Measurements from ENCODE around the gene SNRPD1. TPM values are rescaled to one million over a fixed set of nuclear protein-coding genes. Genes with fewer than 3 reads are reported as not detected.

The SNRPD1 gene
- total and polyA plus RNA-seq, 2 experiments from 2014 or later: 35.7 to 700 TPM

- TF ChIP-seq, protein P1, sequence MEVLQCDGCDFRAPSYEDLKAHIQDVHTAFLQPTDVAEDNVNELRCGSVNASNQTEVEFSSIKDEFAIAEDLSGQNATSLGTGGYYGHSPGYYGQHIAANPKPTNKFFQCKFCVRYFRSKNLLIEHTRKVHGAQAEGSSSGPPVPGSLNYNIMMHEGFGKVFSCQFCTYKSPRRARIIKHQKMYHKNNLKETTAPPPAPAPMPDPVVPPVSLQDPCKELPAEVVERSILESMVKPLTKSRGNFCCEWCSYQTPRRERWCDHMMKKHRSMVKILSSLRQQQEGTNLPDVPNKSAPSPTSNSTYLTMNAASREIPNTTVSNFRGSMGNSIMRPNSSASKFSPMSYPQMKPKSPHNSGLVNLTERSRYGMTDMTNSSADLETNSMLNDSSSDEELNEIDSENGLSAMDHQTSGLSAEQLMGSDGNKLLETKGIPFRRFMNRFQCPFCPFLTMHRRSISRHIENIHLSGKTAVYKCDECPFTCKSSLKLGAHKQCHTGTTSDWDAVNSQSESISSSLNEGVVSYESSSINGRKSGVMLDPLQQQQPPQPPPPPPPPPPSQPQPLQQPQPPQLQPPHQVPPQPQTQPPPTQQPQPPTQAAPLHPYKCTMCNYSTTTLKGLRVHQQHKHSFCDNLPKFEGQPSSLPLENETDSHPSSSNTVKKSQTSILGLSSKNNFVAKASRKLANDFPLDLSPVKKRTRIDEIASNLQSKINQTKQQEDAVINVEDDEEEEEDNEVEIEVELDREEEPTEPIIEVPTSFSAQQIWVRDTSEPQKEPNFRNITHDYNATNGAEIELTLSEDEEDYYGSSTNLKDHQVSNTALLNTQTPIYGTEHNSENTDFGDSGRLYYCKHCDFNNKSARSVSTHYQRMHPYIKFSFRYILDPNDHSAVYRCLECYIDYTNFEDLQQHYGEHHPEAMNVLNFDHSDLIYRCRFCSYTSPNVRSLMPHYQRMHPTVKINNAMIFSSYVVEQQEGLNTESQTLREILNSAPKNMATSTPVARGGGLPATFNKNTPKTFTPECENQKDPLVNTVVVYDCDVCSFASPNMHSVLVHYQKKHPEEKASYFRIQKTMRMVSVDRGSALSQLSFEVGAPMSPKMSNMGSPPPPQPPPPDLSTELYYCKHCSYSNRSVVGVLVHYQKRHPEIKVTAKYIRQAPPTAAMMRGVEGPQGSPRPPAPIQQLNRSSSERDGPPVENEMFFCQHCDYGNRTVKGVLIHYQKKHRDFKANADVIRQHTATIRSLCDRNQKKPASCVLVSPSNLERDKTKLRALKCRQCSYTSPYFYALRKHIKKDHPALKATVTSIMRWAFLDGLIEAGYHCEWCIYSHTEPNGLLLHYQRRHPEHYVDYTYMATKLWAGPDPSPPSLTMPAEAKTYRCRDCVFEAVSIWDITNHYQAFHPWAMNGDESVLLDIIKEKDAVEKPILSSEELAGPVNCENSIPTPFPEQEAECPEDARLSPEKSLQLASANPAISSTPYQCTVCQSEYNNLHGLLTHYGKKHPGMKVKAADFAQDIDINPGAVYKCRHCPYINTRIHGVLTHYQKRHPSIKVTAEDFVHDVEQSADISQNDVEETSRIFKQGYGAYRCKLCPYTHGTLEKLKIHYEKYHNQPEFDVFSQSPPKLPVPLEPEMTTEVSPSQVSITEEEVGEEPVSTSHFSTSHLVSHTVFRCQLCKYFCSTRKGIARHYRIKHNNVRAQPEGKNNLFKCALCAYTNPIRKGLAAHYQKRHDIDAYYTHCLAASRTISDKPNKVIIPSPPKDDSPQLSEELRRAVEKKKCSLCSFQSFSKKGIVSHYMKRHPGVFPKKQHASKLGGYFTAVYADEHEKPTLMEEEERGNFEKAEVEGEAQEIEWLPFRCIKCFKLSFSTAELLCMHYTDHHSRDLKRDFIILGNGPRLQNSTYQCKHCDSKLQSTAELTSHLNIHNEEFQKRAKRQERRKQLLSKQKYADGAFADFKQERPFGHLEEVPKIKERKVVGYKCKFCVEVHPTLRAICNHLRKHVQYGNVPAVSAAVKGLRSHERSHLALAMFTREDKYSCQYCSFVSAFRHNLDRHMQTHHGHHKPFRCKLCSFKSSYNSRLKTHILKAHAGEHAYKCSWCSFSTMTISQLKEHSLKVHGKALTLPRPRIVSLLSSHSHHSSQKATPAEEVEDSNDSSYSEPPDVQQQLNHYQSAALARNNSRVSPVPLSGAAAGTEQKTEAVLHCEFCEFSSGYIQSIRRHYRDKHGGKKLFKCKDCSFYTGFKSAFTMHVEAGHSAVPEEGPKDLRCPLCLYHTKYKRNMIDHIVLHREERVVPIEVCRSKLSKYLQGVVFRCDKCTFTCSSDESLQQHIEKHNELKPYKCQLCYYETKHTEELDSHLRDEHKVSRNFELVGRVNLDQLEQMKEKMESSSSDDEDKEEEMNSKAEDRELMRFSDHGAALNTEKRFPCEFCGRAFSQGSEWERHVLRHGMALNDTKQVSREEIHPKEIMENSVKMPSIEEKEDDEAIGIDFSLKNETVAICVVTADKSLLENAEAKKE (CRISPR knock-in tag; IDR thresholded peaks at IDR 0.05): no peak
- TF ChIP-seq, protein P2, sequence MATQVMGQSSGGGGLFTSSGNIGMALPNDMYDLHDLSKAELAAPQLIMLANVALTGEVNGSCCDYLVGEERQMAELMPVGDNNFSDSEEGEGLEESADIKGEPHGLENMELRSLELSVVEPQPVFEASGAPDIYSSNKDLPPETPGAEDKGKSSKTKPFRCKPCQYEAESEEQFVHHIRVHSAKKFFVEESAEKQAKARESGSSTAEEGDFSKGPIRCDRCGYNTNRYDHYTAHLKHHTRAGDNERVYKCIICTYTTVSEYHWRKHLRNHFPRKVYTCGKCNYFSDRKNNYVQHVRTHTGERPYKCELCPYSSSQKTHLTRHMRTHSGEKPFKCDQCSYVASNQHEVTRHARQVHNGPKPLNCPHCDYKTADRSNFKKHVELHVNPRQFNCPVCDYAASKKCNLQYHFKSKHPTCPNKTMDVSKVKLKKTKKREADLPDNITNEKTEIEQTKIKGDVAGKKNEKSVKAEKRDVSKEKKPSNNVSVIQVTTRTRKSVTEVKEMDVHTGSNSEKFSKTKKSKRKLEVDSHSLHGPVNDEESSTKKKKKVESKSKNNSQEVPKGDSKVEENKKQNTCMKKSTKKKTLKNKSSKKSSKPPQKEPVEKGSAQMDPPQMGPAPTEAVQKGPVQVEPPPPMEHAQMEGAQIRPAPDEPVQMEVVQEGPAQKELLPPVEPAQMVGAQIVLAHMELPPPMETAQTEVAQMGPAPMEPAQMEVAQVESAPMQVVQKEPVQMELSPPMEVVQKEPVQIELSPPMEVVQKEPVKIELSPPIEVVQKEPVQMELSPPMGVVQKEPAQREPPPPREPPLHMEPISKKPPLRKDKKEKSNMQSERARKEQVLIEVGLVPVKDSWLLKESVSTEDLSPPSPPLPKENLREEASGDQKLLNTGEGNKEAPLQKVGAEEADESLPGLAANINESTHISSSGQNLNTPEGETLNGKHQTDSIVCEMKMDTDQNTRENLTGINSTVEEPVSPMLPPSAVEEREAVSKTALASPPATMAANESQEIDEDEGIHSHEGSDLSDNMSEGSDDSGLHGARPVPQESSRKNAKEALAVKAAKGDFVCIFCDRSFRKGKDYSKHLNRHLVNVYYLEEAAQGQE (IDR thresholded peaks at IDR 0.05; ENCODE audit: unreplicated experiment): no peak
- TF ChIP-seq STAT1 (IDR thresholded peaks at IDR 0.05; ENCODE audit: unreplicated experiment): no peak
- no peak for TF ChIP-seq NANOG (IDR thresholded peaks at IDR 0.05; ENCODE audit: borderline replicate concordance)
- TF ChIP-seq JUNB (IDR thresholded peaks at IDR 0.05; ENCODE audit: unreplicated experiment): no peak
- TF ChIP-seq CREB1 (CRISPR knock-in tag; IDR thresholded peaks at IDR 0.05; ENCODE audit: low read depth): no peak
- TF ChIP-seq POLR2AphosphoS5 (IDR thresholded peaks at IDR 0.05; ENCODE audit: low read depth): no peak
- TF ChIP-seq EZH2 (IDR thresholded peaks at IDR 0.05; ENCODE audit: low read depth, unreplicated experiment): no peak
- TF ChIP-seq EZH2phosphoT487 (IDR thresholded peaks at IDR 0.05; ENCODE audit: unreplicated experiment): no peak
- no peak for TF ChIP-seq ZNF114 (CRISPR knock-in tag; IDR thresholded peaks at IDR 0.05)
- TF ChIP-seq ZNF331 (CRISPR knock-in tag; IDR thresholded peaks at IDR 0.05; ENCODE audit: low read depth): no peak
- TF ChIP-seq CTCF (conservative IDR thresholded peaks at IDR 0.05; ENCODE audit: low read depth in 2 of 2): no peak
- TF ChIP-seq, protein P3, sequence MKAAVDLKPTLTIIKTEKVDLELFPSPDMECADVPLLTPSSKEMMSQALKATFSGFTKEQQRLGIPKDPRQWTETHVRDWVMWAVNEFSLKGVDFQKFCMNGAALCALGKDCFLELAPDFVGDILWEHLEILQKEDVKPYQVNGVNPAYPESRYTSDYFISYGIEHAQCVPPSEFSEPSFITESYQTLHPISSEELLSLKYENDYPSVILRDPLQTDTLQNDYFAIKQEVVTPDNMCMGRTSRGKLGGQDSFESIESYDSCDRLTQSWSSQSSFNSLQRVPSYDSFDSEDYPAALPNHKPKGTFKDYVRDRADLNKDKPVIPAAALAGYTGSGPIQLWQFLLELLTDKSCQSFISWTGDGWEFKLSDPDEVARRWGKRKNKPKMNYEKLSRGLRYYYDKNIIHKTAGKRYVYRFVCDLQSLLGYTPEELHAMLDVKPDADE (IDR thresholded peaks at IDR 0.05): no peak
- Histone ChIP-seq H3F3A (replicated peaks; ENCODE audit: low read depth) (no peaks in the 10 kb centered on the region), H3K36me3 (ENCODE audit: insufficient read depth) (no peaks in the 10 kb centered on the region), H2AFZ (no peak overlapping the region), H3K27me3 (ENCODE audit: insufficient read depth) (no peaks in the 10 kb centered on the region), H3K9me2 (ENCODE audit: insufficient read depth) (no peaks in the 10 kb centered on the region), H3K4me2 (no peak overlapping the region), H3K4me3 (no peak overlapping the region), H3K4me1 (ENCODE audit: insufficient read depth) (0 out of 2 replicates have a peak, but pooled peaks cover 4% of the 10 kb centered on the region), H4K20me1 (replicated peaks; ENCODE audit: insufficient read depth) (no peaks in the 10 kb centered on the region), H3K27ac (ENCODE audit: low read depth) (no peak overlapping the region), H3K79me2 (replicated peaks; ENCODE audit: insufficient read depth) (no peaks in the 10 kb centered on the region)
- Mint-ChIP-seq H3K36me3 (ENCODE audit: low read depth) (no peaks in the 10 kb centered on the region), H3K4me1 (peaks cover 6% of the 10 kb centered on the region; the same call in 2 of the 3 replicates), H3K27me3 (ENCODE audit: insufficient read depth, low read depth, poor library complexity) (no peaks in the 10 kb centered on the region), H3K27ac (no peak overlapping the region), H3K9me3 (no peaks in the 10 kb centered on the region), H3K4me3 (no peak overlapping the region)
- ATAC-seq (no peak), DNase-seq (ENCODE audit: low spot score) (no peak)
These were observed 60.6 kb downstream of the SNRPD1 start for GRCh38 chr18:21672521-21673267.

Data from GM23338 (cell line).